OCI-LY7 (cell line): ENCODE data around the gene MRPL34. TPM values are rescaled to one million over a fixed set of nuclear protein-coding genes. Genes with fewer than 3 reads are reported as not detected.

Source experiments
- BruUV-seq: library from RNA; stranded (reverse); fragments of 400-500 nt; replicated peaks from 2 replicates; lab custom pipeline; 2021; lab: Mats Ljungman, UMichigan
- CTCF ChIA-PET: fragments of 300-600 bp; sonication (Branson Sonifier 250); formaldehyde crosslinking; loops from one replicate; lab custom pipeline; 2022; ENCODE audit warnings: antibody characterized with exemption; ENCODE audit not compliant: unreplicated experiment; lab: Charles Lee
- POLR2A ChIA-PET: fragments of 300-600 bp; sonication (Branson Sonifier 250); formaldehyde crosslinking; loops from one replicate; lab custom pipeline; 2022; ENCODE audit warnings: antibody characterized with exemption; lab: Charles Lee
- DNase-seq: peaks from one replicate; pipeline ENCODE4 v3.0.0-alpha.2; 2015; ENCODE audit warnings: low spot score
- H2AFZ ChIP-seq: fragments of 200-600 bp; sonication (generic), shearing (Covaris generic); 2 replicates; pipeline ENCODE4 v1.6.1; 2014; ENCODE audit warnings: mild to moderate bottlenecking, antibody characterized with exemption, low read length, moderate library complexity
- H3K27ac ChIP-seq: fragments of 200-600 bp; sonication (generic); 2 replicates; pipeline ENCODE4 v1.5.1; 2014; ENCODE audit warnings: mixed run types, low read depth, mild to moderate bottlenecking, moderate library complexity, low read length, inconsistent platforms; ENCODE audit not compliant: poor library complexity, severe bottlenecking
- H3K36me3 ChIP-seq: fragments of 200-600 bp; sonication (generic); 2 replicates; pipeline ENCODE4 v1.6.1; 2014; ENCODE audit warnings: mild to moderate bottlenecking, antibody characterized with exemption, low read length, moderate library complexity, mixed read lengths; ENCODE audit not compliant: insufficient read depth
- H3K4me1 ChIP-seq: fragments of 200-600 bp; sonication (generic); 2 replicates; pipeline ENCODE4 v1.5.1; 2014; ENCODE audit warnings: mild to moderate bottlenecking, low read length; ENCODE audit not compliant: insufficient read depth, poor library complexity, severe bottlenecking
- H3K4me2 ChIP-seq: fragments of 200-600 bp; sonication (generic); 2 replicates; pipeline ENCODE4 v1.6.1; 2014; ENCODE audit warnings: mild to moderate bottlenecking, low read length
- H3K4me3 ChIP-seq: fragments of 200-600 bp; sonication (generic); 2 replicates; pipeline ENCODE4 v1.5.1; 2014; ENCODE audit warnings: mild to moderate bottlenecking, low read depth, low read length; ENCODE audit not compliant: poor library complexity, severe bottlenecking
- H3K79me2 ChIP-seq: fragments of 200-600 bp; sonication (generic); 2 replicates; pipeline ENCODE4 v1.6.1; 2016; ENCODE audit warnings: low read depth, mild to moderate bottlenecking, low read length, moderate library complexity, mixed read lengths; ENCODE audit not compliant: insufficient read depth
- H3K9me2 ChIP-seq: fragments of 200-600 bp; sonication (generic); 2 replicates; pipeline ENCODE4 v1.6.1; 2016; ENCODE audit warnings: mild to moderate bottlenecking, low read length, mixed read lengths; ENCODE audit not compliant: insufficient read depth
- H3K9me3 ChIP-seq: fragments of 200-600 bp; sonication (generic); 2 replicates; pipeline ENCODE4 v1.6.1; 2014; ENCODE audit warnings: mild to moderate bottlenecking, mixed run types, low read length, mixed read lengths
- H4K20me1 ChIP-seq: fragments of 200-600 bp; sonication (generic); 2 replicates; pipeline ENCODE4 v1.6.1; 2014; ENCODE audit warnings: mild to moderate bottlenecking, antibody characterized with exemption, low read length, moderate library complexity, mixed read lengths; ENCODE audit not compliant: insufficient read depth
- CTCF ChIP-seq: fragments of 200-600 bp; sonication (generic); conservative IDR thresholded peaks from 2 replicates; pipeline ENCODE4 v1.5.1; 2014; ENCODE audit warnings: mild to moderate bottlenecking, antibody characterized with exemption, low read length, moderate library complexity, mixed read lengths
- EZH2phosphoT487 ChIP-seq: fragments of 200-600 bp; sonication (generic); IDR thresholded peaks from 2 replicates; pipeline ENCODE4 v1.6.1; 2018; ENCODE audit warnings: low read depth, borderline replicate concordance, mild to moderate bottlenecking, mixed run types, antibody characterized with exemption, low read length, moderate library complexity, mixed read lengths
- intact Hi-C: fragments of 100-400 bp; cut with micrococcal nuclease; formaldehyde crosslinking; loops from one replicate; pipeline ENCODE4 v1.10.0; 2022; ENCODE audit not compliant: unreplicated experiment
- total RNA-seq, 2 experiments: library from RNA; depleted of rRNA in 1 of 2; stranded (reverse); fragments of >200 nt in 1 of 2; shearing (Covaris generic) in 1 of 2; gene quantifications; 2 replicates each; pipeline ENCODE4 v1.2.3, GENCODE V29; 2014 to 2022

Gene MRPL34
- total RNA-seq, 2 experiments from 2014 or later: 173 to 174 TPM

- Histone ChIP-seq H3K4me3 (no peak overlapping the region), H3K9me2 (no peaks in the 10 kb centered on the region), H3K36me3 (peaks cover 12% of the 10 kb centered on the region; the same call in 1 of the 2 replicates), H2AFZ (no peak overlapping the region), H3K27ac (no peak overlapping the region), H3K4me1 (peaks cover 31% of the 10 kb centered on the region), H4K20me1 (no peaks in the 10 kb centered on the region), H3K79me2 (no peaks in the 10 kb centered on the region), H3K4me2 (no peak overlapping the region), H3K9me3 (no peaks in the 10 kb centered on the region)
- intact Hi-C loops: loop anchor here (2.0 kb wide), 1 partner anchor 119 kb away; no protein-coding TSS in a partner anchor
- TF ChIP-seq EZH2phosphoT487 (no peak), CTCF (no peak)
- BruUV-seq: no TSS peak
- ChIA-PET POLR2A (no interaction called here), CTCF (no interaction called here)
- DNase-seq: no peak
Measured at GRCh38 chr19:17347877-17348276, 42.2 kb downstream of the MRPL34 start.

- peaks cover 31% of the 10 kb centered on the region for H3K4me1 ChIP-seq
- H3K9me2 ChIP-seq: no peaks in the 10 kb centered on the region
- no peak overlapping the region for H3K27ac ChIP-seq
- POLR2A ChIA-PET: no interaction called here
- no TSS peak for BruUV-seq
- H3K9me3 ChIP-seq: no peaks in the 10 kb centered on the region
- H3K36me3 ChIP-seq: peaks cover 5% of the 10 kb centered on the region; the same call in 1 of the 2 replicates
- intact Hi-C loops: no loop called here
- H2AFZ ChIP-seq: no peak overlapping the region
- no peaks in the 10 kb centered on the region for H4K20me1 ChIP-seq
- no peak for TF ChIP-seq EZH2phosphoT487
- TF ChIP-seq CTCF: no peak
- H3K4me2 ChIP-seq: no peak overlapping the region
- no peak overlapping the region for H3K4me3 ChIP-seq
- no peaks in the 10 kb centered on the region for H3K79me2 ChIP-seq
- DNase-seq: no peak
- CTCF ChIA-PET: interaction anchor here (0.5 kb wide), 1 partner anchor 1278 kb away, joined by 5 read pairs; no protein-coding TSS in a partner anchor
Measured at GRCh38 chr19:17348700-17349099, 43.0 kb downstream of the MRPL34 start.

- Histone ChIP-seq H2AFZ (no peak overlapping the region), H3K27ac (no peak overlapping the region), H3K4me3 (no peak overlapping the region), H3K36me3 (no peaks in the 10 kb centered on the region), H3K4me2 (0 out of 2 replicates have a peak overlapping the region, but pooled peaks have one; percentile 34), H3K4me1 (peaks cover 24% of the 10 kb centered on the region), H4K20me1 (no peaks in the 10 kb centered on the region), H3K79me2 (no peaks in the 10 kb centered on the region), H3K9me3 (no peaks in the 10 kb centered on the region), H3K9me2 (no peaks in the 10 kb centered on the region)
- ChIA-PET POLR2A (no interaction called here), CTCF (no interaction called here)
- DNase-seq: no peak
- BruUV-seq: no TSS peak
- intact Hi-C loops: no loop called here
- TF ChIP-seq EZH2phosphoT487 (no peak), CTCF (no peak)
Measured at GRCh38 chr19:17351815-17352435, 46.3 kb downstream of the MRPL34 start.
